SK-N-SH (cell line): ENCODE data around the gene ANKRD11. TPM values are rescaled to one million over a fixed set of nuclear protein-coding genes. Genes with fewer than 3 reads are reported as not detected.

ENCODE experiments used
- CTCF ChIA-PET: fragments of 300-600, 350-600 bp; formaldehyde crosslinking; extraction: SDS; loops from one replicate; lab custom pipeline; 2021; lab: Yijun Ruan, JAX
- POLR2A ChIA-PET: fragments of 350-600 bp; sonication (Branson Sonifier 250); formaldehyde crosslinking; extraction: SDS; loops from one replicate; lab custom pipeline; 2020; ENCODE audit warnings: antibody characterized with exemption, inconsistent platforms; lab: Yijun Ruan, JAX
- DNase-seq: peaks from one replicate; pipeline ENCODE4 v3.0.0; 2012
- H2AFZ ChIP-seq: fragments of 200-600 bp; sonication (generic); 2 replicates; pipeline ENCODE4 v1.8.1; 2016; ENCODE audit warnings: antibody characterized with exemption, mild to moderate bottlenecking, low read depth
- H3F3A ChIP-seq: fragments of 200-600 bp; sonication (generic); replicated peaks from 2 replicates; pipeline ENCODE3; 2016; ENCODE audit warnings: antibody characterized with exemption, mild to moderate bottlenecking; ENCODE audit not compliant: insufficient read depth
- H3K27ac ChIP-seq, 2 experiments: fragments of 200-500 bp in 1 of 2; fragments of 200-600 bp in 1 of 2; sonication (Bioruptor generic) in 1 of 2; sonication (generic), shearing (Covaris generic) in 1 of 2; 2 replicates each; pipeline versions ENCODE4 v1.5.1 to v1.6.1; 2014 to 2016; ENCODE audit warnings: low read depth in 2 of 2, inconsistent platforms in 1 of 2, low read length in 1 of 2, mild to moderate bottlenecking in 1 of 2, mixed read lengths in 1 of 2
- H3K27me3 ChIP-seq: fragments of 200-600 bp; sonication (generic), shearing (Covaris generic); 2 replicates; pipeline ENCODE4 v1.6.1; 2016; ENCODE audit warnings: mixed run types; ENCODE audit not compliant: insufficient read depth
- H3K36me3 ChIP-seq, 2 experiments: fragments of 200-500 bp in 1 of 2; fragments of 200-600 bp in 1 of 2; sonication (Bioruptor generic) in 1 of 2; sonication (generic) in 1 of 2; replicated peaks in 1 of 2; 2 replicates each; pipeline versions ENCODE3 to v1.5.1; 2014 to 2016; ENCODE audit warnings: low read length in 1 of 2, mild to moderate bottlenecking in 1 of 2; ENCODE audit not compliant: insufficient read depth in 2 of 2, control insufficient read depth in 1 of 2
- H3K4me1 ChIP-seq, 2 experiments: fragments of 200-500 bp in 1 of 2; fragments of 200-600 bp in 1 of 2; sonication (Bioruptor generic) in 1 of 2; sonication (generic), shearing (Covaris generic) in 1 of 2; 2 replicates each; pipeline versions ENCODE4 v1.5.1 to v1.6.1; 2014 to 2016; ENCODE audit warnings: low read depth in 1 of 2, low read length in 1 of 2, mixed run types in 1 of 2; ENCODE audit not compliant: insufficient read depth in 2 of 2, control insufficient read depth in 1 of 2
- H3K4me2 ChIP-seq: fragments of 200-600 bp; sonication (generic), shearing (Covaris generic); 2 replicates; pipeline ENCODE4 v1.6.1; 2017; ENCODE audit warnings: mixed run types
- H3K4me3 ChIP-seq, 2 experiments: fragments of 200-500 bp in 1 of 2; fragments of 200-600 bp in 1 of 2; sonication (Bioruptor generic) in 1 of 2; sonication (generic), shearing (Covaris generic) in 1 of 2; 2 replicates each; pipeline versions ENCODE4 v1.5.1 to v1.8.1; 2014 to 2016; ENCODE audit warnings: low read depth in 2 of 2, inconsistent platforms in 1 of 2, low read length in 1 of 2, mild to moderate bottlenecking in 1 of 2, mixed read lengths in 1 of 2, moderate library complexity in 1 of 2
- H3K79me2 ChIP-seq: fragments of 200-600 bp; sonication (generic); 2 replicates; pipeline ENCODE4 v1.8.1; 2017; ENCODE audit warnings: mild to moderate bottlenecking; ENCODE audit not compliant: insufficient read depth
- H3K9ac ChIP-seq: fragments of 200-600 bp; sonication (generic); 2 replicates; pipeline ENCODE4 v1.6.1; 2017; ENCODE audit warnings: mixed run types
- H3K9me2 ChIP-seq: fragments of 200-600 bp; sonication (generic); 2 replicates; pipeline ENCODE4 v1.6.1; 2017; ENCODE audit warnings: mixed run types
- H3K9me3 ChIP-seq: fragments of 200-600 bp; sonication (generic); 2 replicates; pipeline ENCODE4 v1.6.1; 2017; ENCODE audit warnings: mixed run types, mild to moderate bottlenecking, moderate library complexity
- H4K20me1 ChIP-seq: fragments of 200-600 bp; sonication (generic); 2 replicates; pipeline ENCODE4 v1.6.1; 2017; ENCODE audit warnings: mild to moderate bottlenecking, mixed run types; ENCODE audit not compliant: insufficient read depth
- CTCF ChIP-seq: fragments of 200-600 bp; sonication (generic); IDR thresholded peaks from 2 replicates; pipeline ENCODE4 v1.6.1; 2017; ENCODE audit warnings: antibody characterized with exemption, mild to moderate bottlenecking, moderate library complexity
- EP300 ChIP-seq, 2 experiments: IDR thresholded peaks; 2 replicates each; pipeline versions ENCODE4 v1.4.0 to v1.6.1; 2012; ENCODE audit warnings: borderline replicate concordance in 1 of 2, low read depth in 1 of 2, low read length in 1 of 2
- EZH2phosphoT487 ChIP-seq: fragments of 200-600 bp; sonication (generic); IDR thresholded peaks from 2 replicates; pipeline ENCODE4 v1.6.1; 2017; ENCODE audit warnings: low read depth, mixed run types, mild to moderate bottlenecking, antibody characterized with exemption, moderate library complexity, borderline replicate concordance
- FOSL2 ChIP-seq: IDR thresholded peaks from 2 replicates; pipeline ENCODE4 v1.4.0; 2012; ENCODE audit warnings: low read depth, mild to moderate bottlenecking, moderate library complexity, borderline replicate concordance
- GATA2 ChIP-seq: sonication (generic); formaldehyde crosslinking; IDR thresholded peaks from 2 replicates; pipeline ENCODE4 v1.5.0; 2020; ENCODE audit warnings: mild to moderate bottlenecking, missing genetic modification reagents
- MXI1 ChIP-seq: IDR thresholded peaks from 2 replicates; pipeline ENCODE4 v1.6.1; 2012; ENCODE audit warnings: mild to moderate bottlenecking, low read depth, low read length, improper control_type of control experiment
- NRF1 ChIP-seq: IDR thresholded peaks from 2 replicates; pipeline ENCODE4 v1.6.1; 2012; ENCODE audit warnings: low read depth, mild to moderate bottlenecking, low read length
- REST ChIP-seq: IDR thresholded peaks from 2 replicates; pipeline ENCODE4 v1.6.1; 2012; ENCODE audit warnings: mild to moderate bottlenecking, low read depth, low read length, moderate library complexity
- RXRA ChIP-seq: IDR thresholded peaks from 2 replicates; pipeline ENCODE4 v1.4.0; 2012; ENCODE audit warnings: low read depth, mild to moderate bottlenecking, borderline replicate concordance
- SIN3A ChIP-seq: IDR thresholded peaks from 2 replicates; pipeline ENCODE4 v1.6.1; 2012; ENCODE audit warnings: low read depth, mild to moderate bottlenecking, low read length, moderate library complexity, borderline replicate concordance
- TCF12 ChIP-seq: IDR thresholded peaks from 2 replicates; pipeline ENCODE4 v1.4.0; 2012
- TEAD4 ChIP-seq: IDR thresholded peaks from 2 replicates; pipeline ENCODE4 v1.4.0; 2012; ENCODE audit warnings: mild to moderate bottlenecking, borderline replicate concordance; ENCODE audit not compliant: insufficient read depth
- USF1 ChIP-seq: IDR thresholded peaks from 2 replicates; pipeline ENCODE4 v1.4.0; 2012; ENCODE audit warnings: low read depth, borderline replicate concordance
- USF2 ChIP-seq: fragments of 150-350 bp; IDR thresholded peaks from 2 replicates; pipeline ENCODE4 v1.6.1; 2017; ENCODE audit warnings: antibody characterized with exemption, low read length, low read depth, borderline replicate concordance
- WGBS: methylation state at CpG from one replicate; pipeline ENCODE4 v1.1.6; 2017; ENCODE audit warnings: low lambda C conversion rate; 5-methylcytosine and 5-hydroxymethylcytosine counted together
- polyA plus RNA-seq, 3 experiments: library from polyadenylated mRNA; depleted of rRNA; stranded (reverse); fragments of >200 nt; gene quantifications; 2 replicates each; pipeline ENCODE4 v1.2.3, GENCODE V29; 2012
- TF ChIP-seq, protein P1 (sequence below): IDR thresholded peaks from 2 replicates; pipeline ENCODE4; 2012

ANKRD11 gene
- polyA plus RNA-seq, 1 of the 3 experiments (the other 2 are of a cell fraction): 50.2 TPM

GRCh38 chr16:89426736-89427530, 63.4 kb downstream of the ANKRD11 start:
- H3F3A ChIP-seq: peaks cover 20% of the 10 kb centered on the region
- ChIA-PET POLR2A (no interaction called here), CTCF (no interaction called here)
- peaks cover 0 to 10% of the 10 kb centered on the region in 2 experiments for H3K36me3 ChIP-seq
- WGBS: 80% methylated on average over 10 of the region's 10 CpGs
- H3K9ac ChIP-seq: no peak overlapping the region
- H3K79me2 ChIP-seq: peaks cover 85% of the 10 kb centered on the region
- H3K27ac ChIP-seq: peak overlapping the region in 1 of 2 experiments; percentile 25; a peak in 2 of 4 replicates
- H3K27me3 ChIP-seq: no peaks in the 10 kb centered on the region
- no peak overlapping the region for H2AFZ ChIP-seq
- peaks cover 10 to 11% of the 10 kb centered on the region in 2 experiments; a peak in 2 of 4 replicates for H3K4me1 ChIP-seq
- DNase-seq: no peak
- no peak overlapping the region for H3K4me3 ChIP-seq
- no peaks in the 10 kb centered on the region for H3K9me2 ChIP-seq
- peak; percentile 20; the same call in 1 of the 2 replicates for TF ChIP-seq FOSL2
- no peak for TF ChIP-seq TEAD4
- TF ChIP-seq CTCF: no peak
- H4K20me1 ChIP-seq: peaks cover 91% of the 10 kb centered on the region
- H3K4me2 ChIP-seq: no peak overlapping the region
- no peaks in the 10 kb centered on the region for H3K9me3 ChIP-seq

DNA sequence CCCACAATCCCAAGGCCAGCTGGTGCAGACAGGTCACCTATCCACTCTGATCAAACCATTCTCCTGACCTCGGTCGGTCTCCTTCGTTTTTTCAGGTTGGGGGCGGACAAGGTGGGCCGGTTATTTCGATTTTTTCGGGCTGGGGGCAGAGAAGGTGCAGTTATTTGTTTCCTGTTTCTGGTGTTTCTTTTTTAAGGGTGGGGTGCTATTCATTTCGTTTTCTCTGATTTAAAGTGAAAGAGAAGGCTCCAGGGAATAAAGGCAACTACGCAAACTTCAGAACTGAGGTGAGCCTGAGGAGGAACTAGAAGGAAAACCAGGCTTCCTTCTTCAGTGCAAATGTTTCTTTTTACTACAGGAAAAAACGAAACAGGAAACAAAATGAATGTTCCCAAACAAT, 64.8 kb downstream of the ANKRD11 start:
- no peak overlapping the region for H3K27ac ChIP-seq
- no peak overlapping the region for H3K4me2 ChIP-seq
- POLR2A ChIA-PET: no interaction called here
- no peaks in the 10 kb centered on the region for H3K27me3 ChIP-seq
- DNase-seq: no peak
- CTCF ChIA-PET: interaction anchor here (0.6 kb wide), 1 partner anchor 32 kb away, joined by 3 read pairs; no protein-coding TSS in a partner anchor
- no peak overlapping the region for H2AFZ ChIP-seq
- no peaks in the 10 kb centered on the region for H3K9me2 ChIP-seq
- H4K20me1 ChIP-seq: peaks cover 88% of the 10 kb centered on the region
- no peaks in the 10 kb centered on the region for H3K9me3 ChIP-seq
- peaks cover 3 to 10% of the 10 kb centered on the region in 2 experiments; a peak in 2 of 4 replicates for H3K4me1 ChIP-seq
- 93% methylated on average over 10 of the region's 10 CpGs for WGBS
- no peak overlapping the region for H3K9ac ChIP-seq
- no peak overlapping the region for H3K4me3 ChIP-seq
- H3K36me3 ChIP-seq: peaks cover 0 to 10% of the 10 kb centered on the region in 2 experiments
- peaks cover 20% of the 10 kb centered on the region for H3F3A ChIP-seq
- H3K79me2 ChIP-seq: peaks cover 79% of the 10 kb centered on the region
- TF ChIP-seq GATA2 (CRISPR knock-in tag): no peak
- no peak for TF ChIP-seq SIN3A
- TF ChIP-seq, protein P1, sequence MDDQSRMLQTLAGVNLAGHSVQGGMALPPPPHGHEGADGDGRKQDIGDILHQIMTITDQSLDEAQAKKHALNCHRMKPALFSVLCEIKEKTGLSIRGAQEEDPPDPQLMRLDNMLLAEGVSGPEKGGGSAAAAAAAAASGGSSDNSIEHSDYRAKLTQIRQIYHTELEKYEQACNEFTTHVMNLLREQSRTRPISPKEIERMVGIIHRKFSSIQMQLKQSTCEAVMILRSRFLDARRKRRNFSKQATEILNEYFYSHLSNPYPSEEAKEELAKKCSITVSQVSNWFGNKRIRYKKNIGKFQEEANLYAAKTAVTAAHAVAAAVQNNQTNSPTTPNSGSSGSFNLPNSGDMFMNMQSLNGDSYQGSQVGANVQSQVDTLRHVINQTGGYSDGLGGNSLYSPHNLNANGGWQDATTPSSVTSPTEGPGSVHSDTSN: no peak
- TF ChIP-seq USF2: no peak
- TF ChIP-seq EZH2phosphoT487: no peak
- no peak for TF ChIP-seq REST
- no peak for TF ChIP-seq USF1
- TF ChIP-seq TEAD4: no peak
- TF ChIP-seq NRF1: no peak
- TF ChIP-seq EP300 (IDR thresholded peaks at IDR 0.05; ENCODE audit: borderline replicate concordance in 1 of 2, low read depth in 1 of 2, low read length in 1 of 2): no peak
- no peak for TF ChIP-seq MXI1
- no peak for TF ChIP-seq RXRA
- no peak for TF ChIP-seq TCF12
